Measurements from ENCODE around the gene LSAMP.

DNA sequence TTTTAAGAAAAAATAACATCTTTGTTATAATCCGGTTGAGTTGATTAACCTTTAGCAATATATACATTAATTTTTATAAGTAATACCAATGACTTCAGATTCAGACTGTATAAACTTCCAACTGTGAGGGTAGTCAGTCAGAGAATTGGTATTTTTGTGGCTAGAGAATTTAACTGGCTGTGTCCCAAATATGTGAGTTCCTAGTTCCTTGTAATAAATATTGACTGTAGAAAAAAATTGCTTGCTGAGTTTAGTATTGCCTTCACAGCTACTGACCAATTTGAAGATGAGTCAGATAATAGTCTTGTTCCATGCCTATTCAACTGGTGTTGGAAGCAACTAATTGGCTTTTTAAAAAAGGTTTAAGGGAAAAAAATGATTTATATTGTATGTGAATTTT is 611.2 kb downstream of the LSAMP start:
- TF ChIP-seq, protein P1, sequence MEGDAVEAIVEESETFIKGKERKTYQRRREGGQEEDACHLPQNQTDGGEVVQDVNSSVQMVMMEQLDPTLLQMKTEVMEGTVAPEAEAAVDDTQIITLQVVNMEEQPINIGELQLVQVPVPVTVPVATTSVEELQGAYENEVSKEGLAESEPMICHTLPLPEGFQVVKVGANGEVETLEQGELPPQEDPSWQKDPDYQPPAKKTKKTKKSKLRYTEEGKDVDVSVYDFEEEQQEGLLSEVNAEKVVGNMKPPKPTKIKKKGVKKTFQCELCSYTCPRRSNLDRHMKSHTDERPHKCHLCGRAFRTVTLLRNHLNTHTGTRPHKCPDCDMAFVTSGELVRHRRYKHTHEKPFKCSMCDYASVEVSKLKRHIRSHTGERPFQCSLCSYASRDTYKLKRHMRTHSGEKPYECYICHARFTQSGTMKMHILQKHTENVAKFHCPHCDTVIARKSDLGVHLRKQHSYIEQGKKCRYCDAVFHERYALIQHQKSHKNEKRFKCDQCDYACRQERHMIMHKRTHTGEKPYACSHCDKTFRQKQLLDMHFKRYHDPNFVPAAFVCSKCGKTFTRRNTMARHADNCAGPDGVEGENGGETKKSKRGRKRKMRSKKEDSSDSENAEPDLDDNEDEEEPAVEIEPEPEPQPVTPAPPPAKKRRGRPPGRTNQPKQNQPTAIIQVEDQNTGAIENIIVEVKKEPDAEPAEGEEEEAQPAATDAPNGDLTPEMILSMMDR (conservative IDR thresholded peaks at IDR 0.05; ENCODE audit: low read length), result no peak
- TF ChIP-seq EZH2phosphoT487 (IDR thresholded peaks at IDR 0.05; ENCODE audit: borderline replicate concordance), result no peak
